Kasumi-1 (cell line): Measurements from ENCODE around the gene TMEM63B.
A peak's percentile ranks its signal among the peaks of the same experiment; 100 is the strongest.
"Not testable (repeated sequence)": the region's sequence is repeated elsewhere in the genome, so short reads cannot be mapped to it uniquely, and the experiment has no call there.

Source experiments
- DNase-seq, 2 experiments: peaks; one replicate each; lab custom pipeline; 2025; lab: John Stamatoyannopoulos, UW

TMEM63B gene

GRCh38 chr6:44144536-44144935 is 17.2 kb downstream of the TMEM63B start:
- not testable (repeated sequence) for DNase-seq

GRCh38 chr6:44145839-44146238 is 18.5 kb downstream of the TMEM63B start:
- no peak for DNase-seq

GRCh38 chr6:44146685-44147084 is 19.3 kb downstream of the TMEM63B start:
- DNase-seq, result no peak

- DNase-seq, result no peak
Observed at GRCh38 chr6:44147256-44147655, 19.9 kb downstream of the TMEM63B start.

- DNase-seq, result no peak
Observed at GRCh38 chr6:44148306-44148705, 21.0 kb downstream of the TMEM63B start.

GRCh38 chr6:44149369-44150012 is 22.1 kb downstream of the TMEM63B start:
- DNase-seq, result no peak

- no peak for DNase-seq
Observed at GRCh38 chr6:44150317-44150917, 23.1 kb downstream of the TMEM63B start.

- peak; percentile 41 to 61 for DNase-seq
Observed at GRCh38 chr6:44151348-44152108, 24.2 kb downstream of the TMEM63B start.

GRCh38 chr6:44152109-44152461 is 24.7 kb downstream of the TMEM63B start:
- DNase-seq, result no peak

- no peak for DNase-seq
Observed at GRCh38 chr6:44152533-44152932, 25.2 kb downstream of the TMEM63B start.

- no peak for DNase-seq
Observed at GRCh38 chr6:44154067-44154466, 26.7 kb downstream of the TMEM63B start.

- no peak for DNase-seq
Observed at GRCh38 chr6:44156494-44157151, 29.3 kb downstream of the TMEM63B start.

- DNase-seq, result peak in 1 of 2 experiments; percentile 18
Observed at GRCh38 chr6:44157152-44157521, 29.8 kb downstream of the TMEM63B start.

GRCh38 chr6:44158770-44159228 is 31.4 kb downstream of the TMEM63B start, which contains the start of gene CAPN11:
CAPN11 (plus strand) TSS chr6:44158820; CDS start chr6:44158849, 29 bp downstream.
- DNase-seq, result no peak

GRCh38 chr6:44161997-44162338 is 34.6 kb downstream of the TMEM63B start:
- DNase-seq, result no peak

GRCh38 chr6:44162876-44163625 is 35.7 kb downstream of the TMEM63B start:
- DNase-seq, result no peak

- no peak for DNase-seq
Observed at GRCh38 chr6:44166116-44166515, 38.8 kb downstream of the TMEM63B start.

- DNase-seq, result peak; percentile 70 to 75
Observed at GRCh38 chr6:44166591-44167184, 39.3 kb downstream of the TMEM63B start.

GRCh38 chr6:44167567-44167966 is 40.2 kb downstream of the TMEM63B start:
- DNase-seq, result no peak

GRCh38 chr6:44169154-44169553 is 41.8 kb downstream of the TMEM63B start:
- DNase-seq, result no peak

GRCh38 chr6:44169886-44170570 is 42.7 kb downstream of the TMEM63B start:
- DNase-seq, result no peak
